K562 (cell line): ENCODE data around the gene CCDC82. TPM values are rescaled to one million over a fixed set of nuclear protein-coding genes. Genes with fewer than 3 reads are reported as not detected.

Source experiments
- ARHGAP35 ChIP-seq: fragments of 450-650 bp; IDR thresholded peaks from 2 replicates; pipeline ENCODE4 v1.6.1; 2018; ENCODE audit not compliant: partially characterized antibody
- ATF1 ChIP-seq, 2 experiments: fragments of 450-650 bp in 1 of 2; IDR thresholded peaks; 2 replicates each; pipeline ENCODE4 v1.6.1; 2016; ENCODE audit warnings: missing compliant biosample characterization in 1 of 2, missing genetic modification characterization in 1 of 2
- CBFA2T2 ChIP-seq: fragments of 450-650 bp; conservative IDR thresholded peaks from 2 replicates; pipeline ENCODE4 v1.6.1; 2017; ENCODE audit warnings: mild to moderate bottlenecking
- CBX3 ChIP-seq, 2 experiments: IDR thresholded peaks; 1 replicate in 1 of 2; 2 replicates in 1 of 2; pipeline ENCODE4 v1.6.1; 2012; ENCODE audit warnings: inconsistent platforms in 2 of 2, low read length in 2 of 2, borderline replicate concordance in 1 of 2, control low read depth in 1 of 2
- EGR1 ChIP-seq: fragments of 450-650 bp; conservative IDR thresholded peaks from 2 replicates; pipeline ENCODE4 v1.6.1; 2017; ENCODE audit warnings: mild to moderate bottlenecking
- EWSR1 ChIP-seq: fragments of 450-650 bp; IDR thresholded peaks from 2 replicates; pipeline ENCODE4 v1.6.1; 2018; ENCODE audit warnings: borderline replicate concordance, mild to moderate bottlenecking, low read depth, moderate library complexity; ENCODE audit not compliant: partially characterized antibody
- KLF1 ChIP-seq: fragments of 450-650 bp; IDR thresholded peaks from 2 replicates; pipeline ENCODE4 v1.6.1; 2016; ENCODE audit warnings: missing genetic modification characterization, missing compliant biosample characterization
- MCM3 ChIP-seq: fragments of 450-650 bp; IDR thresholded peaks from 2 replicates; pipeline ENCODE4 v1.6.1; 2016
- MLLT1 ChIP-seq, 2 experiments: fragments of 450-650 bp; IDR thresholded peaks; 2 replicates each; pipeline ENCODE4 v1.6.1; 2016
- PTRF ChIP-seq: fragments of 450-650 bp; IDR thresholded peaks from 2 replicates; pipeline ENCODE4 v1.6.1; 2016; ENCODE audit warnings: mild to moderate bottlenecking, missing genetic modification characterization, missing compliant biosample characterization
- SMARCE1 ChIP-seq: fragments of 450-650 bp; IDR thresholded peaks from 2 replicates; pipeline ENCODE4 v1.7.1; 2016; ENCODE audit warnings: mild to moderate bottlenecking
- SNRNP70 ChIP-seq: fragments of 200-400 bp; formaldehyde crosslinking; optimal IDR thresholded peaks from 2 replicates; pipeline ENCODE3; 2017; ENCODE audit warnings: low read depth, low read length
- SRF ChIP-seq, 2 experiments: fragments of 250-450, 450-650 bp in 1 of 2; sonication (Bioruptor Pico) in 1 of 2; sonication (generic) in 1 of 2; formaldehyde crosslinking; IDR thresholded peaks; 2 replicates each; pipeline versions ENCODE4 v1.5.0 to v1.5.1; 2020 to 2022; ENCODE audit warnings: mild to moderate bottlenecking in 1 of 2, missing genetic modification reagents in 1 of 2
- TARDBP ChIP-seq: fragments of 450-650 bp; IDR thresholded peaks from 2 replicates; pipeline ENCODE4 v1.6.1; 2016
- XRCC4 ChIP-seq: IDR thresholded peaks from one replicate; pipeline ENCODE4 v1.6.1; 2011; ENCODE audit not compliant: insufficient read depth, insufficient read length; ENCODE audit errors: extremely low read depth
- ZBTB17 ChIP-seq: fragments of 450-650 bp; formaldehyde crosslinking; IDR thresholded peaks from 2 replicates; pipeline ENCODE4 v1.4.0; 2020; ENCODE audit warnings: mild to moderate bottlenecking
- ZFP36 ChIP-seq: fragments of 150-350 bp; IDR thresholded peaks from 2 replicates; pipeline ENCODE4 v1.6.1; 2018; ENCODE audit warnings: low read length, low read depth; ENCODE audit not compliant: partially characterized antibody
- ZFP91 ChIP-seq: sonication (generic); formaldehyde crosslinking; IDR thresholded peaks from 2 replicates; pipeline ENCODE4 v1.8.0; 2022; ENCODE audit warnings: mild to moderate bottlenecking, missing genetic modification reagents
- ZKSCAN8 ChIP-seq: fragments of 200-800 bp; sonication (Bioruptor generic); IDR thresholded peaks from 2 replicates; pipeline ENCODE4 v1.6.1; 2016; ENCODE audit warnings: missing genetic modification characterization, missing compliant biosample characterization
- ZNF41 ChIP-seq: fragments of 250-450 bp; sonication (Bioruptor Pico); conservative IDR thresholded peaks from 2 replicates; pipeline ENCODE4 v1.4.0; 2020; ENCODE audit warnings: mild to moderate bottlenecking
- ZNF695 ChIP-seq: fragments of 450-650 bp; formaldehyde crosslinking; IDR thresholded peaks from 2 replicates; pipeline ENCODE4 v1.4.0; 2020; ENCODE audit warnings: mild to moderate bottlenecking, moderate library complexity
- polyA plus RNA-seq, 8 experiments: library from polyadenylated mRNA; depleted of rRNA in 4 of 8; stranded (reverse) in 5 of 8; unstranded in 3 of 8; fragments of >200 nt; fragmentation: Nextera tagmentation in 2 of 8; fragmentation: Illumina TruSeq in 1 of 8; extraction: Ambion mirVana in 2 of 8; extraction: Trizol in 1 of 8; gene quantifications; 2 replicates each; pipeline versions ENCODE4 v1.2.1 to v1.2.3, GENCODE V29; 2011 to 2014; ENCODE audit warnings: inconsistent platforms in 1 of 8, missing spikeins in 1 of 8
- total RNA-seq, 7 experiments: library from RNA; depleted of rRNA in 6 of 7; stranded (reverse); fragments of >200 nt in 6 of 7; fragmentation: Illumina TruSeq in 2 of 7; extraction: Trizol in 2 of 7; gene quantifications; 2 replicates each; pipeline versions ENCODE4 v1.2.1 to v1.2.3, GENCODE V29; 2011 to 2021; ENCODE audit warnings: low replicate concordance in 1 of 7
- TF ChIP-seq, protein P1 (sequence below): fragments of 250-450 bp; sonication (Bioruptor Pico); IDR thresholded peaks from 2 replicates; pipeline ENCODE4 v1.5.0; 2021
- TF ChIP-seq, protein P2 (sequence below): sonication (generic); formaldehyde crosslinking; IDR thresholded peaks from 2 replicates; pipeline ENCODE4 v1.9.0; 2022; ENCODE audit warnings: mild to moderate bottlenecking, missing genetic modification reagents
- TF ChIP-seq, protein P3 (sequence below), 3 experiments: fragments of 200-800 bp in 1 of 3; sonication (Bioruptor generic) in 1 of 3; sonication (generic) in 1 of 3; formaldehyde crosslinking in 1 of 3; IDR thresholded peaks; 2 replicates each; pipeline versions ENCODE4 v1.6.1 to v1.8.0; 2016 to 2022; ENCODE audit warnings: mild to moderate bottlenecking in 2 of 3, missing compliant biosample characterization in 2 of 3, missing genetic modification characterization in 2 of 3, missing genetic modification reagents in 1 of 3

The CCDC82 gene
- total and polyA plus RNA-seq, 9 of the 15 experiments (the other 6 are each of a cell fraction or from before 2014, with no cell fraction given) = 12.5 to 51.3 (median 24.5) TPM

GRCh38 chr11:96309643-96310017 is 80.1 kb downstream of the CCDC82 start (continued):
- peak; percentile 64 for TF ChIP-seq EGR1
- no peak for TF ChIP-seq SRF (CRISPR knock-in tag; IDR thresholded peaks at IDR 0.05)
- no peak for TF ChIP-seq ZNF695
- TF ChIP-seq ATF1 (CRISPR knock-in tag; IDR thresholded peaks at IDR 0.05) = no peak
- no peak for TF ChIP-seq ATF1 (tag; IDR thresholded peaks at IDR 0.05)
- no peak for TF ChIP-seq PTRF
- no peak for TF ChIP-seq MLLT1 (IDR thresholded peaks at IDR 0.05)
- no peak for TF ChIP-seq KLF1
- TF ChIP-seq ZNF41 (CRISPR knock-in tag) = no peak
- no peak for TF ChIP-seq EWSR1
- TF ChIP-seq ARHGAP35 = no peak
- TF ChIP-seq, protein P1, sequence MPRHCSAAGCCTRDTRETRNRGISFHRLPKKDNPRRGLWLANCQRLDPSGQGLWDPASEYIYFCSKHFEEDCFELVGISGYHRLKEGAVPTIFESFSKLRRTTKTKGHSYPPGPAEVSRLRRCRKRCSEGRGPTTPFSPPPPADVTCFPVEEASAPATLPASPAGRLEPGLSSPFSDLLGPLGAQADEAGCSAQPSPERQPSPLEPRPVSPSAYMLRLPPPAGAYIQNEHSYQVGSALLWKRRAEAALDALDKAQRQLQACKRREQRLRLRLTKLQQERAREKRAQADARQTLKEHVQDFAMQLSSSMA (CRISPR knock-in tag) = no peak
- TF ChIP-seq SNRNP70 = no peak
- no peak for TF ChIP-seq TARDBP
- no peak for TF ChIP-seq ZFP36
- TF ChIP-seq, protein P2, sequence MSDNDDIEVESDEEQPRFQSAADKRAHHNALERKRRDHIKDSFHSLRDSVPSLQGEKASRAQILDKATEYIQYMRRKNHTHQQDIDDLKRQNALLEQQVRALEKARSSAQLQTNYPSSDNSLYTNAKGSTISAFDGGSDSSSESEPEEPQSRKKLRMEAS (CRISPR knock-in tag) = no peak
- no peak for TF ChIP-seq ZBTB17 (CRISPR knock-in tag)
- peak; percentile 54 for TF ChIP-seq SMARCE1
- TF ChIP-seq, protein P3, sequence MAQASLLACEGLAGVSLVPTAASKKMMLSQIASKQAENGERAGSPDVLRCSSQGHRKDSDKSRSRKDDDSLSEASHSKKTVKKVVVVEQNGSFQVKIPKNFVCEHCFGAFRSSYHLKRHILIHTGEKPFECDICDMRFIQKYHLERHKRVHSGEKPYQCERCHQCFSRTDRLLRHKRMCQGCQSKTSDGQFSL (CRISPR knock-in tag; IDR thresholded peaks at IDR 0.05) = no peak
- TF ChIP-seq, protein P3 (tag; IDR thresholded peaks at IDR 0.05) = no peak
- TF ChIP-seq ZFP91 (CRISPR knock-in tag) = no peak
- TF ChIP-seq CBX3 (IDR thresholded peaks at IDR 0.05; ENCODE audit: borderline replicate concordance in 1 of 2, low read length in 2 of 2) = no peak
- no peak for TF ChIP-seq XRCC4
- TF ChIP-seq ZKSCAN8 = no peak
- no peak for TF ChIP-seq MCM3
- 0 out of 2 replicates have a peak, but pooled peaks have one; percentile 37 for TF ChIP-seq CBFA2T2
